C4-2B (cell line): ENCODE measurements around the gene WDR4.

ENCODE experiments used
- ZFX ChIP-seq: fragments of 450-650 bp; IDR thresholded peaks from 2 replicates; pipeline ENCODE4 v1.6.1; 2017
- TF ChIP-seq, protein P1 (sequence below): fragments of 450-650 bp; conservative IDR thresholded peaks from 2 replicates; pipeline ENCODE4 v1.5.1; 2017; ENCODE audit warnings: mild to moderate bottlenecking

DNA sequence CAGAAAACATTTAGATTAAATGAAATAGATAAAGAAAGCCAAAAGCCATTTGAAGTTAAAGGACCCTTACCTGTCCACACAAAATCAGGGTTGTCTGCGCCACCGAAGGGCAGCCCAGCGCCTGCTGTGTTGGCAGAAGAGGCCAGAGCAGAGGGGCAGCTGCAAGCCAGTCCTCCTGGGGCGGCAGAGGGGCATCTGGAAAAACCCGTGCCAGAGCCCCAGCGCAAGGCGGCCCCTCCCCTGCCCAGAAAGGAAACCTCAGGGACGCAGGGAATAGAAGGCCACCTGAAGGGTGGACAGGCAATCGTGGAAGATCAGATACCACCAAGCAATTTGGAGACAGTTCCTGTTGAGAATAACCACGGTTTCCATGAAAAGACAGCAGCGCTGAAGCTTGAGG is 24.5 kb upstream of the WDR4 start:
- TF ChIP-seq, protein P1, sequence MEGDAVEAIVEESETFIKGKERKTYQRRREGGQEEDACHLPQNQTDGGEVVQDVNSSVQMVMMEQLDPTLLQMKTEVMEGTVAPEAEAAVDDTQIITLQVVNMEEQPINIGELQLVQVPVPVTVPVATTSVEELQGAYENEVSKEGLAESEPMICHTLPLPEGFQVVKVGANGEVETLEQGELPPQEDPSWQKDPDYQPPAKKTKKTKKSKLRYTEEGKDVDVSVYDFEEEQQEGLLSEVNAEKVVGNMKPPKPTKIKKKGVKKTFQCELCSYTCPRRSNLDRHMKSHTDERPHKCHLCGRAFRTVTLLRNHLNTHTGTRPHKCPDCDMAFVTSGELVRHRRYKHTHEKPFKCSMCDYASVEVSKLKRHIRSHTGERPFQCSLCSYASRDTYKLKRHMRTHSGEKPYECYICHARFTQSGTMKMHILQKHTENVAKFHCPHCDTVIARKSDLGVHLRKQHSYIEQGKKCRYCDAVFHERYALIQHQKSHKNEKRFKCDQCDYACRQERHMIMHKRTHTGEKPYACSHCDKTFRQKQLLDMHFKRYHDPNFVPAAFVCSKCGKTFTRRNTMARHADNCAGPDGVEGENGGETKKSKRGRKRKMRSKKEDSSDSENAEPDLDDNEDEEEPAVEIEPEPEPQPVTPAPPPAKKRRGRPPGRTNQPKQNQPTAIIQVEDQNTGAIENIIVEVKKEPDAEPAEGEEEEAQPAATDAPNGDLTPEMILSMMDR = no peak
- TF ChIP-seq ZFX = no peak
